ENCODE measurements around the gene RCC1. TPM values are rescaled to one million over a fixed set of nuclear protein-coding genes. Genes with fewer than 3 reads are reported as not detected.
A peak's percentile ranks its signal among the peaks of the same experiment; 100 is the strongest.

Gene RCC1
- total and polyA plus RNA-seq, 8 donors = 5.4 to 18.5 (median 11.9) TPM

DNA sequence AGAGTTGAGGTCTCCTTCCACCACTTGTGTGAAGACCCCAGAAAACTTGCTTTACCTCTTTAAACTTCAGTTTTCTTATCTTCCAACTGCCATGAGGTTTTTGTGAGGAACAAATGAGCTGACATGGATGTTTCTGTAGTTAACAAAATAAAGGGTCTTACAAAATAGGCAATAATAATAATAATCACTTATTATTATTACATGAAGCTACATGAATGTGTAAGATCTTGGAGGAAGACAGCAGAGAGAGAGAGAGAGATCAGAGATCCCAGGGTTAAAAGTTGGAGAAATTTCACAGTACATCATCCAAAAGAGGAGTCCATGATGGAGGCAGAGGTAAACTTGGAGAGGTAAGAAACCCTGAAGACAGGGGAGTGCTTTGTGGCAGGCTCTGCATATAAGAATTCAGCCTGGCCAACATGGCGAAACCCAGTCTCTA is 10.7 kb downstream of the RCC1 start:
- no peak overlapping the region for H3K4me3 ChIP-seq
- DNase-seq (no peak), ATAC-seq (no peak), FAIRE-seq (no peak)
- no peaks in the 10 kb centered on the region for H3K27me3 ChIP-seq
- no peak for TF ChIP-seq CTCF (IDR thresholded peaks at IDR 0.05)
- intact Hi-C loops (cut with DNase I) = no loop called here
- H3K9me3 ChIP-seq = no peaks in the 10 kb centered on the region
- H3K27ac ChIP-seq = no peak overlapping the region
- WGBS, 2 donors = 85 to 87% methylated on average over 1 of the region's 1 CpG
- H3K4me1 ChIP-seq = peaks cover 0 to 9% (median 0%) of the 10 kb centered on the region in 3 donors
- H3K36me3 ChIP-seq = peaks cover 0 to 2% (median 0%) of the 10 kb centered on the region in 3 donors

GRCh38 chr1:28517649-28517999 is 11.8 kb downstream of the RCC1 start:
- DNase-seq = peak in 1 of 6 donors; percentile 24
- H3K36me3 ChIP-seq = no peaks in the 10 kb centered on the region
- H3K27ac ChIP-seq = peak overlapping the region in 3 of 4 donors; percentile 38 to 85 (median 71)
- H3K4me1 ChIP-seq = peaks cover 0 to 9% (median 0%) of the 10 kb centered on the region in 3 donors
- H3K4me3 ChIP-seq = peak overlapping the region; percentile 46 to 67 (median 58)
- no peaks in the 10 kb centered on the region for H3K9me3 ChIP-seq
- WGBS, 2 donors = 7 to 17% methylated on average over 7 of the region's 7 CpGs
- FAIRE-seq = no peak
- intact Hi-C loops (cut with DNase I) = no loop called here
- ATAC-seq = peak; percentile 7 to 16 (median 11)
- TF ChIP-seq CTCF (IDR thresholded peaks at IDR 0.05) = no peak
- no peaks in the 10 kb centered on the region for H3K27me3 ChIP-seq

DNA sequence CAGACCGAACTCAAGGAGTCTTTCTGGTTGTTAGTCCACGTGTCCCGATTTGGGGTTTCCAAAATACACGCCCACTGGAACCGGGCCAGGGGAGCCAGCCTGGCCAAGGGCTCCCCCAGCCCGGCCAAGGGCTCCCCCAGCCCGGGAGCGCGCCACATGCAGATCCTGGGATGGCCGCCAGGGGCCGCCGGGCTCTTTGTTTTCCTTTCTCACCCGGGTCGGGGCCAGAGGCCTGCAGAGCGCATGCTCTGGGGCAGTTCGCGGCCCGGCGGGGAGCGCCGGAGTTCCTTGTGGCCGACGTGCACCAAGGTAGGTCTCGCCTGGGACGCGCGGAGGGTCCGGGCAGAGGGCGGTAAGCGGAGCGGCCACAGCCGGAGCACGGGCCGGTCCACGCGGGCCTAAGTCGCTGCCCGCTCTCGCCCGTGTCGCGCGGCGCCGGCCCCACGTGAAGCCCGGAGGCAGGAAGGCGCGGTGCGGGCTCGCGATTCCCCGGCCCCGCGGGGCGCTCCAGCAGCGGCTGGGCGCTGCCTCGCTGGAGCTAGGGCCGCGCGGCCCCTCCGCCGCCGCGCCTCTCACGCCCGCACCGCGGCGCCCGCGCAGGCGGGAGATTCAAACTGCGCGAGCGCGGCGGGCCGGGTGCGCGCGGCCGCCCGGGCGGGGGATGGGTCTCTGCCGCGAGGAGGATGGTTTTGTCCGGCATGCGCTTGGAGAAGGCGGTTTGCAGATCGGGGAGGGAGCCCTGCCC is 12.3 kb downstream of the RCC1 start:
- intact Hi-C loops (cut with DNase I) = no loop called here
- FAIRE-seq = no peak
- TF ChIP-seq CTCF (IDR thresholded peaks at IDR 0.05) = peak; percentile 93 to 99 (median 99)

DNA sequence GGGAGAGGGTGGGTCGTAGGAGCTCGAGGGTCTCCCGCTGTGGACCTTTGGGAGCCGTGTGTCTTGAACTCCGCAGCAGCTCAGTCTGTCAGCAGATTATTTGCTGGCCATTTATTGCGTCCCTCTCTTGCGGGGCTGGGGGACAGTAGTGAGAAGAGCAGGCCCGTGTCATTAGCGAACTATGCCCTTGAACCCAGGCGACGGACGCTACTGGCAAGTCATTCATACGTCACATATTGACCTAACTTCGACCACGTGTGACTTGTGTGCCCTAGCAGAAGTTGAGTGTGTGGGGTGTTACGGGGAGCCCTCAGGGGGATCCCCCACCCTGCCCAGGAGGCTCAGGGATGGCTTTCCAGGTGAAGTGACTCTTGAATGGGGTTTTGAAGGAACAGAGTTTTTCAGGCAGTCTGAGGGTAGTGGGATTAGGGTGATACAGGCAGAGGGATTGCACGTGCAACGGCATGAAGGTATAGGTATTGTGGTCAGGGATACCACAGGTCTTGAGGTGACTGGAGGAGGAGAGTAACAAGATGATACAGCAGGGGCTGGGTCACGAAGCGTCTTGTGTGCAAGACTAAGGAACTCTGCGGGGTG is 13.0 kb downstream of the RCC1 start:
- H3K4me3 ChIP-seq = peak overlapping the region; percentile 46 to 67 (median 58)
- no peak for TF ChIP-seq CTCF (IDR thresholded peaks at IDR 0.05)
- intact Hi-C loops (cut with DNase I) = no loop called here
- H3K9me3 ChIP-seq = no peaks in the 10 kb centered on the region
- FAIRE-seq (no peak), DNase-seq (no peak), ATAC-seq (no peak)
- H3K27ac ChIP-seq = peak overlapping the region in 1 of 4 donors; percentile 85
- WGBS, 2 donors = 11 to 13% methylated on average over 21 of the region's 21 CpGs
- no peaks in the 10 kb centered on the region for H3K36me3 ChIP-seq
- H3K27me3 ChIP-seq = no peaks in the 10 kb centered on the region
- H3K4me1 ChIP-seq = peaks cover 0 to 9% (median 0%) of the 10 kb centered on the region in 3 donors

More for the DNA sequence above, 12.3 kb downstream of the RCC1 start:
- 0% methylated on average over 61 to 92 of the region's 92 CpGs for WGBS, 2 donors
- H3K4me1 ChIP-seq = peaks cover 0 to 9% (median 0%) of the 10 kb centered on the region in 3 donors
- no peaks in the 10 kb centered on the region for H3K9me3 ChIP-seq
- peak overlapping the region; percentile 46 to 67 (median 58) for H3K4me3 ChIP-seq
- no peaks in the 10 kb centered on the region for H3K36me3 ChIP-seq
- peak; percentile 86 to 97 (median 92) for DNase-seq
- no peaks in the 10 kb centered on the region for H3K27me3 ChIP-seq
- peak; percentile 90 to 95 (median 92) for ATAC-seq
- peak overlapping the region; percentile 55 to 85 (median 76) for H3K27ac ChIP-seq

Measured in pancreas (tissue), 10 donors.